ENCODE results near the gene ARL5A.

The ARL5A gene

DNA sequence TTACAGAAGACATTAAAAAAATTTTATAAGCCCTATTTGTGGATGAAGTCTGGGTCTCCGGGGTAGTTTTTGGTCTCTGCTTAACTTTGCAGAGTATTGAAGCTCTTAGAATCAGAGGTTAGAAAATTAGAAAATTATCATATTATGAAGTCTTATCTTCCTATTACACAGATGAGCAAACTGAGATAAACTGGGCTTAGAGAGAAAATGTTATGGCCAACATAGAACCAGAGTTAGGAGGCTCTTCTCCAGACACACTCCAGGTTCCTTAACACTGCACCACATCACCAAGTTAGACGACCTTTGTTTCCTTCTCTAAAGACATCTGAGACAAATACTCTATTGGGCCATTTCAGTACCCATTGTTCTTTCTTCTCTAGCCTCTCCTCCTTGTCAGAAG is 57.2 kb downstream of the ARL5A start:
- in situ Hi-C loops (cut with MboI; ENCODE audit: low sequenced_read_pairs): no loop called here

DNA sequence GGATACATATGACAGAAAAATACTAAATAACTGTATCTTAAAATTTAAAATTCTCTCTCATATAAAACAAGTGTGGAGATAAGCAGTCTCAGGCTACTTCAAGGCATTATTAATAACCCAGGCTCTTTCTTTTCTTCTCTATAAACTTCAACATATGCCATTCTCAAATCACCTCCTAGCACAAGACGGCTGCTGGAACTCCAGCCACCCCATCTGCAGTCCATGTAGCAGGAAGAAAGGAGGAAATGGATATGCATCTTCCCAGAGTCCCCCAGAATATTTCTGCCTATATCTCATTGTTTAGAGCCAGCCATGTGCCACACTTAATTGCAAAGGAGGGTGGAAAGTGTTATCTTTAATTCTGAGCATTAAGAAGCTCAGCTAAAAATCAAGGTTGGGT is 58.6 kb downstream of the ARL5A start:
- in situ Hi-C loops (cut with MboI; ENCODE audit: low sequenced_read_pairs): no loop called here

DNA sequence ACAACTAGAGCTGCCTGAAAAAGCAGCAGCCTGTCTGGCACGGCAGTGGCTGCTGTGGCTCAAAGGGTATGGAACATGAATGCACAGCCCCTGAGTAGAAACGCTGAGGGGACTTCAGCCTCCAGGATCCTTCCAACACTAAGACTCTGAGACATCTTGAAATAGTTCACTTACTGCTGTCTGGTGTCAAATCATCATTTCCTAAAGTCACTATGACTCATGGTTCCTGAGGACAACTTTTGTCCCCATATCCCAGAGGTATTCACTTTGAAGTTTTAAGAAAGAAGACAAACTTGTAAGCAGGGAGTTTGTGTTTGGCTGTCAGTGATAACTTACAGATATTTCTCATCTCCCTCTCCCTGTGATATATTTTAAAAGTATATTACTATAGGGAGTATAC is 60.7 kb downstream of the ARL5A start:
- in situ Hi-C loops (cut with MboI; ENCODE audit: low sequenced_read_pairs): no loop called here

- in situ Hi-C loops (cut with MboI; ENCODE audit: low sequenced_read_pairs): no loop called here
Measured at GRCh38 chr2:151766437-151767153, 61.6 kb downstream of the ARL5A start.

GRCh38 chr2:151765760-151766410 is 62.3 kb downstream of the ARL5A start:
- in situ Hi-C loops (cut with MboI; ENCODE audit: low sequenced_read_pairs): no loop called here

DNA sequence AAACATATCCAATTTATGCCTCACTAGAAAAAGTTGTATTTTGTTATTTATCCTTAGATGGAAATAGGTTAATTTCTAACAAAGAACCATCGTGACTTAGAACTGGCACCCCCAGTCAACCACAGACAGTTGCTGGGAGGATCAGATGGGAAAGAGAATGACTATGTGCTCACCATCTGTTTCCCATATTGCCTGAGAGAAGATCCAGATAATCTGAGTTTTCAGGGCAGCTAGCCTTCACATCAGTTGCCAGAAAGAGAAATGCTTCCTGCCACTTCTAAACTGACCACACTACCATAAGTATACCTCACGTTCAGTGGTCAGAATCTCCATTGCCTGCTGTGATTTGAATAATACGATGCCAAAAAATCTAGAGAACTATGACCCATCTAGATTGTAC is 65.5 kb downstream of the ARL5A start:
- in situ Hi-C loops (cut with MboI; ENCODE audit: low sequenced_read_pairs): no loop called here

GRCh38 chr2:151761687-151762086 is 66.5 kb downstream of the ARL5A start:
- in situ Hi-C loops (cut with MboI; ENCODE audit: low sequenced_read_pairs): no loop called here

- in situ Hi-C loops (cut with MboI; ENCODE audit: low sequenced_read_pairs): no loop called here
Measured at GRCh38 chr2:151761193-151761592, 67.0 kb downstream of the ARL5A start.

- in situ Hi-C loops (cut with MboI; ENCODE audit: low sequenced_read_pairs): no loop called here
Measured at GRCh38 chr2:151760139-151760650, 68.0 kb downstream of the ARL5A start.

- in situ Hi-C loops (cut with MboI; ENCODE audit: low sequenced_read_pairs): no loop called here
Measured at GRCh38 chr2:151758744-151759143, 69.5 kb downstream of the ARL5A start.

GRCh38 chr2:151757861-151758260 is 70.4 kb downstream of the ARL5A start:
- in situ Hi-C loops (cut with MboI; ENCODE audit: low sequenced_read_pairs): no loop called here

- in situ Hi-C loops (cut with MboI; ENCODE audit: low sequenced_read_pairs): no loop called here
Measured at GRCh38 chr2:151756820-151757219, 71.4 kb downstream of the ARL5A start.

DNA sequence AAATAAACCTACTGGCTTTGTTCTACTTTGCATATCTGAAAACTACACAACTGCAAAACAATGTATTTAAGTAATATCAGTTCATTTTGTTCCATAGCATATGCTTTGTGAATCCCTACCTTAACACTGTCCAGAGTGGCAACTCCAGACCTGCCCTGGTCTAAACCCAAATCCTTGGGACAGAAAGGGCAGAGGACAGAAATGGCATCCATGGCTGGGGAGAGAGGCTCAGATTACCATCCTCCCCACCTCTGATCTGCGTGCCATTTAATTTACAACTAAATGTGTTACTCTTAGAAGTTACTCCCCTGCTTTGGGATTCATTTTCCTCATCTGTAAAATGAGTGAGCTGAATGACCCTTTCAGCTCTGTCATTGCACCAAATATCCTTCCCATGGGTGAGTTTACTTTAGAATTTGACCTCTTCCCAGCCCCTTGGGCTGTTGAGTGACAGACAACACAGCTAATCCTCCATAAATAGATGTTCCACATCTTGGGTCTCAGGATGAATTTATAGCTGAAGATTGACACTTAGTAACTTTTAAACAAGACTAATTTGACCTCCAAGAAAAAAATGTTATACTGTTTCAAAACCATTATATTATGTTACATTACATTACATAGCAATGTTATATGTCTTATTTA is 73.8 kb downstream of the ARL5A start:
- in situ Hi-C loops (cut with MboI; ENCODE audit: low sequenced_read_pairs): no loop called here

GRCh38 chr2:151753540-151753939 is 74.7 kb downstream of the ARL5A start:
- in situ Hi-C loops (cut with MboI; ENCODE audit: low sequenced_read_pairs): no loop called here

All from HL-60/S4 treated with phorbol 12-myristate 13-acetate at 8.2 ng/mL for 4 days and 3 days (cell line).